PC-3 (cell line): Measurements from ENCODE around the gene SPTBN2.

Source experiments
- CTCF ChIP-seq: fragments of 300-600 bp; sonication (generic); conservative IDR thresholded peaks from 2 replicates; pipeline ENCODE4 v1.5.1; 2017; ENCODE audit warnings: antibody characterized with exemption, low read depth, mild to moderate bottlenecking, low read length
- EZH2 ChIP-seq: fragments of 300-600 bp; sonication (generic); IDR thresholded peaks from one replicate; pipeline ENCODE4 v1.6.1; 2017; ENCODE audit warnings: antibody characterized with exemption, mild to moderate bottlenecking, low read length; ENCODE audit not compliant: unreplicated experiment
- EZH2phosphoT487 ChIP-seq: fragments of 300-600 bp; sonication (generic); IDR thresholded peaks from 2 replicates; pipeline ENCODE4 v1.6.1; 2018; ENCODE audit warnings: mild to moderate bottlenecking, antibody characterized with exemption, low read length, borderline replicate concordance

GRCh38 chr11:66717925-66718319 is 11.1 kb downstream of the SPTBN2 start:
- no peak for TF ChIP-seq CTCF
- no peak for TF ChIP-seq EZH2
- no peak for TF ChIP-seq EZH2phosphoT487
